Measurements from ENCODE around the gene FOXP1.

DNA sequence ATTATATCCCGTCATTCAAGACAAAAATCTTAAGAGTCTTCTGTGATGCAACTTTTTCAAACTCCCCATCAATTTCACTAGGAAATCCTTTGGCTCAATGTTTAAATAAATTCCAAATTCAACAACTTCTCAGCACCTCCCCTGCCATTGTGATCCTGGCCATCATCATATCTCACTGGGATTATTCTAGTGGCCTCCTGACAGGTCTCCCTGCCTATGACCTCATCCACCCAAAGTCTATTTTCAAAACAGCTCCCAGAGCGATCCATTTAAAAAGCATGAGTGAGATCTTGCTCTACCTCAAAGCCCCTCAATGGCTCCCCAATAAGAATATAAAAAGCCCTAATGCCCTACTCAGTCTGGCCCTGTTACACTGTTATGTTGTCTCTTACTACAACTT is 293.2 kb downstream of the FOXP1 start:
- TF ChIP-seq EZH2 (IDR thresholded peaks at IDR 0.05) (no peak), EZH2phosphoT487 (IDR thresholded peaks at IDR 0.05) (no peak)
- TF ChIP-seq, protein P1, sequence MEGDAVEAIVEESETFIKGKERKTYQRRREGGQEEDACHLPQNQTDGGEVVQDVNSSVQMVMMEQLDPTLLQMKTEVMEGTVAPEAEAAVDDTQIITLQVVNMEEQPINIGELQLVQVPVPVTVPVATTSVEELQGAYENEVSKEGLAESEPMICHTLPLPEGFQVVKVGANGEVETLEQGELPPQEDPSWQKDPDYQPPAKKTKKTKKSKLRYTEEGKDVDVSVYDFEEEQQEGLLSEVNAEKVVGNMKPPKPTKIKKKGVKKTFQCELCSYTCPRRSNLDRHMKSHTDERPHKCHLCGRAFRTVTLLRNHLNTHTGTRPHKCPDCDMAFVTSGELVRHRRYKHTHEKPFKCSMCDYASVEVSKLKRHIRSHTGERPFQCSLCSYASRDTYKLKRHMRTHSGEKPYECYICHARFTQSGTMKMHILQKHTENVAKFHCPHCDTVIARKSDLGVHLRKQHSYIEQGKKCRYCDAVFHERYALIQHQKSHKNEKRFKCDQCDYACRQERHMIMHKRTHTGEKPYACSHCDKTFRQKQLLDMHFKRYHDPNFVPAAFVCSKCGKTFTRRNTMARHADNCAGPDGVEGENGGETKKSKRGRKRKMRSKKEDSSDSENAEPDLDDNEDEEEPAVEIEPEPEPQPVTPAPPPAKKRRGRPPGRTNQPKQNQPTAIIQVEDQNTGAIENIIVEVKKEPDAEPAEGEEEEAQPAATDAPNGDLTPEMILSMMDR (IDR thresholded peaks at IDR 0.05), result no peak

Measured in neural progenitor cell (in vitro differentiated cells).